ENCODE data around the gene ZGRF1. TPM values are rescaled to one million over a fixed set of nuclear protein-coding genes. Genes with fewer than 3 reads are reported as not detected.
A peak's percentile ranks its signal among the peaks of the same experiment; 100 is the strongest.
"Not testable (repeated sequence)": the region's sequence is repeated elsewhere in the genome, so short reads cannot be mapped to it uniquely, and the experiment has no call there.

ZGRF1 gene
- total RNA-seq, 1 donor from 2014 or later: 128 TPM

DNA sequence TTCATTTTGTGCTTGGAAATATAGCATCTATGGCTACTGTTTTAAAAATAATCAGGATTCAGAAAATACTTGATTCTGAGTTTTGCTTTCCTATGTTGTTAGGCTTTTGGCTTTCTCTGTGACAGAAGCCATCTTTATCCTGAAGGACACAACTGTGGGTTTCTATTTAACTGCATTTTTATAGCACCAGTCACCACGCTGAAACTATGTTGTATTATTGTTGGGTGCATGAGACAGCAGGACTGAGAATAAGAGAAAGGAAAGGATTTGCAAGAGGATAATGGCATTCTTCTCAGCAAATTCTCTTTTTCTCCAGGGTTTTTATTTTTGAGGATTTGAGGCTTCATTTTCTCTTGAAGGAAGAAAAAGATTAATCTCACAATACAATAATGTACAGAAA, 110.6 kb downstream of the ZGRF1 start:
- H3K4me1 Mint-ChIP-seq: peaks cover 27% of the 10 kb centered on the region
- H3K27me3 Mint-ChIP-seq (ENCODE audit: insufficient read depth, low read depth): peaks cover 30% of the 10 kb centered on the region
- Histone ChIP-seq H3K4me2 (no peak overlapping the region), H3K36me3 (no peaks in the 10 kb centered on the region), H3K4me1 (peaks cover 22% of the 10 kb centered on the region), H3K9me3 (ENCODE audit: low read depth) (no peaks in the 10 kb centered on the region), H3F3A (ENCODE audit: low read depth) (peaks cover 42% of the 10 kb centered on the region), H2AFZ (replicated peaks) (no peak overlapping the region), H3K27me3 (peaks cover 70% of the 10 kb centered on the region), H3K9ac (no peak overlapping the region), H3K4me3 (no peak overlapping the region), H4K20me1 (ENCODE audit: low read depth) (peaks cover 16% of the 10 kb centered on the region), H3K27ac (no peak overlapping the region), H3K79me2 (ENCODE audit: low read depth) (no peaks in the 10 kb centered on the region)
- no peak for DNase-seq (ENCODE audit: low spot score)
- peaks cover 2% of the 10 kb centered on the region for H3K9me3 Mint-ChIP-seq
- H3K27ac Mint-ChIP-seq: no peak overlapping the region
- no peak overlapping the region for H3K4me3 Mint-ChIP-seq
- no peaks in the 10 kb centered on the region for H3K36me3 Mint-ChIP-seq
- TF ChIP-seq EZH2phosphoT487 (IDR thresholded peaks at IDR 0.05) (no peak), EZH2 (IDR thresholded peaks at IDR 0.05) (no peak)
- TF ChIP-seq, protein P1, sequence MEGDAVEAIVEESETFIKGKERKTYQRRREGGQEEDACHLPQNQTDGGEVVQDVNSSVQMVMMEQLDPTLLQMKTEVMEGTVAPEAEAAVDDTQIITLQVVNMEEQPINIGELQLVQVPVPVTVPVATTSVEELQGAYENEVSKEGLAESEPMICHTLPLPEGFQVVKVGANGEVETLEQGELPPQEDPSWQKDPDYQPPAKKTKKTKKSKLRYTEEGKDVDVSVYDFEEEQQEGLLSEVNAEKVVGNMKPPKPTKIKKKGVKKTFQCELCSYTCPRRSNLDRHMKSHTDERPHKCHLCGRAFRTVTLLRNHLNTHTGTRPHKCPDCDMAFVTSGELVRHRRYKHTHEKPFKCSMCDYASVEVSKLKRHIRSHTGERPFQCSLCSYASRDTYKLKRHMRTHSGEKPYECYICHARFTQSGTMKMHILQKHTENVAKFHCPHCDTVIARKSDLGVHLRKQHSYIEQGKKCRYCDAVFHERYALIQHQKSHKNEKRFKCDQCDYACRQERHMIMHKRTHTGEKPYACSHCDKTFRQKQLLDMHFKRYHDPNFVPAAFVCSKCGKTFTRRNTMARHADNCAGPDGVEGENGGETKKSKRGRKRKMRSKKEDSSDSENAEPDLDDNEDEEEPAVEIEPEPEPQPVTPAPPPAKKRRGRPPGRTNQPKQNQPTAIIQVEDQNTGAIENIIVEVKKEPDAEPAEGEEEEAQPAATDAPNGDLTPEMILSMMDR (IDR thresholded peaks at IDR 0.05): no peak

DNA sequence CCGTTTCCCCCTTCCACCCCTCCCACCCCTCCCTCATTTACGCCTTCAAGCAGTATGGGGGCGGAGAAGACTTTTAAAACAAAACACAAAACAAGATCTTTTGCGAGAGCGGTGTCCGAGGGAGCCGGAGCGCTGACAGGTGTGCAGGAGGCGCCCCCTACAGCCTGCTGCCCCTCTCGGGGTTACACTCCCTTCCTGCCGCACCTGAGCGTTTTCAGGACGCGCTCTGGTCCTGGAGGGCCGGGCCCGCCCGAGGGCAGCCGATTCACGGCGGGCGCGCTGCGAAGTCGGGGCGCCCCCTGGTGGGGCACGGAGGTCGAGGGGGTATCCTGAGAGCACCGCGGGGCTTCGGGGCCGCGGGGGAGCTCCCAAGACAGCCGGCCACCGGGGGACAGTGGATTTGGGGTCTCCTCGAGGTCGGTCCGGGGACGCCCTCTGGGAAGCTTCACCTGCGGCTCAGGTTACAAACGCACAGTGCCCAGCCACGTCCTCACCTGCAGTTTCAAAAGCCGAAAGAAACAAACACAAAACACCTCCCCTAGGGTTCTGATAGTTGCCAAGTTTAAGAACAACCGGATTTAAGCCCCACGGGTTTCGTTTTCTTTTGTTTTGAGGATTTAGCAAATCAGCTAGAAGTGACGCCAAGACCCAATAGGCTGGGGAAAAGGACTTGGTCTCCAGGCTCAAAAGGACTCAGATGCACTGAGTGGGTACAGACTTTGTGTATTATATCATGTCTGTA, 112.8 kb downstream of the ZGRF1 start:
- TF ChIP-seq EZH2 (IDR thresholded peaks at IDR 0.05) (peak; percentile 81), EZH2phosphoT487 (IDR thresholded peaks at IDR 0.05) (peak; percentile 73)
- TF ChIP-seq, protein P1 (IDR thresholded peaks at IDR 0.05): peak; percentile 99
- H3K27ac ChIP-seq: no peak overlapping the region
- peak overlapping the region; percentile 50 for H3K4me3 ChIP-seq
- no peaks in the 10 kb centered on the region for H3K79me2 ChIP-seq (ENCODE audit: low read depth)
- peaks cover 50% of the 10 kb centered on the region for H3K27me3 Mint-ChIP-seq (ENCODE audit: insufficient read depth, low read depth)
- H3K36me3 ChIP-seq: no peaks in the 10 kb centered on the region
- H3K9me3 Mint-ChIP-seq: peaks cover 2% of the 10 kb centered on the region
- H4K20me1 ChIP-seq (ENCODE audit: low read depth): peaks cover 31% of the 10 kb centered on the region
- H3K9me3 ChIP-seq (ENCODE audit: low read depth): no peaks in the 10 kb centered on the region
- peak; percentile 95 for DNase-seq (ENCODE audit: low spot score)
- peak overlapping the region; percentile 38 for H2AFZ ChIP-seq (replicated peaks)
- peaks cover 92% of the 10 kb centered on the region for H3K27me3 ChIP-seq
- H3K4me1 ChIP-seq: peaks cover 41% of the 10 kb centered on the region
- peaks cover 59% of the 10 kb centered on the region for H3F3A ChIP-seq (ENCODE audit: low read depth)
- H3K4me3 Mint-ChIP-seq: peak overlapping the region; percentile 79
- no peak overlapping the region for H3K27ac Mint-ChIP-seq
- H3K4me2 ChIP-seq: peak overlapping the region; percentile 89
- peaks cover 43% of the 10 kb centered on the region for H3K4me1 Mint-ChIP-seq
- H3K9ac ChIP-seq: no peak overlapping the region
- H3K36me3 Mint-ChIP-seq: no peaks in the 10 kb centered on the region

DNA sequence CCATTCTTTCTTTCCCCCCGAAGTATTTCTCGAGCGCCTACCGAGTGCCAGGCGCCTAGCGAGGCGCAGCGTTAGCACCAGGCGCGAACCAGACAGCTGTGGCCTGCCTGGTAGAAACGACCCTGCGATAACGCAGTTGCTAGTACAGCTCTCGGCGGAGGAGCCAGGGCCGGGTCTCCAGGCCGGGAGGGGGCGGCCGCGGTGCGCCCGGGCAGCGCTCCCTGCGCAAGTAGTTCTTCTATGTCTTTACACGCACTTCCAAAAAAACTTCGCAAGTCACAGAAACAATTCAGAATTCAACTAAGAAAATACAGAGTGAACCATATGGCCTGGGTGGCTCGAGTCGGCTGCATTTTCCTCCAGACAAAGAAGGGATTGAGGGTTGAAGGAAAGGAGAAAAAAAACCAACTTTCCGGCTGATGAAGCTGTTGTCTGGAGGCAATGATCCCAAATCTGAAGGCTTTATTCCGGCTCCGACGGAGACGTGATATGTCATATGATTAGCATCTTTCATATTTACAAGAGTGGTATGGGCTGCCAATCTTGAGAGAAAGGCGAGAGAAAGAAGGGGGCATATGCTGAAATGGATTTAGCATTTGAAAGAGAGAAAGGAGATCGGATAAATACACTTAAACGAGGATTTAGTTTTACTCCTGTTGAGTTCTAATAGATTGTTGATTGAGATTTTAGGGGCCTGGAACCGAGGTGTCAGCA, 113.5 kb downstream of the ZGRF1 start:
- no peak overlapping the region for H3K27ac ChIP-seq
- peaks cover 36% of the 10 kb centered on the region for H4K20me1 ChIP-seq (ENCODE audit: low read depth)
- peak overlapping the region; percentile 79 for H3K4me3 Mint-ChIP-seq
- peaks cover 46% of the 10 kb centered on the region for H3K4me1 ChIP-seq
- H3K27ac Mint-ChIP-seq: no peak overlapping the region
- peak overlapping the region; percentile 50 for H3K4me3 ChIP-seq
- H3K9me3 Mint-ChIP-seq: peaks cover 2% of the 10 kb centered on the region
- peaks cover 97% of the 10 kb centered on the region for H3K27me3 ChIP-seq
- peaks cover 58% of the 10 kb centered on the region for H3K27me3 Mint-ChIP-seq (ENCODE audit: insufficient read depth, low read depth)
- peaks cover 60% of the 10 kb centered on the region for H3F3A ChIP-seq (ENCODE audit: low read depth)
- peak overlapping the region; percentile 89 for H3K4me2 ChIP-seq
- DNase-seq (ENCODE audit: low spot score): peak; percentile 85
- peaks cover 50% of the 10 kb centered on the region for H3K4me1 Mint-ChIP-seq
- H3K9me3 ChIP-seq (ENCODE audit: low read depth): no peaks in the 10 kb centered on the region
- TF ChIP-seq, protein P1 (IDR thresholded peaks at IDR 0.05): peak; percentile 50
- no peak for TF ChIP-seq EZH2 (IDR thresholded peaks at IDR 0.05)
- peak overlapping the region; percentile 0 for H2AFZ ChIP-seq (replicated peaks)
- H3K9ac ChIP-seq: no peak overlapping the region
- no peaks in the 10 kb centered on the region for H3K36me3 ChIP-seq
- no peaks in the 10 kb centered on the region for H3K36me3 Mint-ChIP-seq
- H3K79me2 ChIP-seq (ENCODE audit: low read depth): no peaks in the 10 kb centered on the region

DNA sequence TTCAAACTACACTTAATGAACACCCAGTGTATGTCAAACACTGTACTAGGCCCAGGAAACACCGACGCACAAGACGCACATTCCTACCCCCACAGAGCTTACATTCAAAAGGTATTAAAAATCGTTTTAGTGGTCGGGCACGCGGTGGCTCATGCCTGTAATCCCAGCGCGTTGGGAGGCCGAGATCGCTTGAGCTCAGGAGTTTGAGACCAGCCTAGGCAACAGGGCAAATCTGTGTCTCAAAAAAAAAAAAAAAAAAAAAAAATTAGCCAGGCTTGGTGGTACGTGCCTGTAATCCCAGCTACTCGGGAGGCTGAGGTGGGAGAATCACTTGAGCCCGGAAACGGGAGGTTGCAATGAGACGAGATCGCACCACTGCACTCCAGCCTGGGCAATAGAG, 114.3 kb downstream of the ZGRF1 start:
- peak overlapping the region; percentile 89 for H3K4me2 ChIP-seq
- H3K4me1 ChIP-seq: peaks cover 50% of the 10 kb centered on the region
- peaks cover 43% of the 10 kb centered on the region for H4K20me1 ChIP-seq (ENCODE audit: low read depth)
- peaks cover 67% of the 10 kb centered on the region for H3F3A ChIP-seq (ENCODE audit: low read depth)
- peak overlapping the region; percentile 79 for H3K4me3 Mint-ChIP-seq
- peaks cover 57% of the 10 kb centered on the region for H3K4me1 Mint-ChIP-seq
- not testable (repeated sequence) for H3K9me3 ChIP-seq (ENCODE audit: low read depth); H3K27ac Mint-ChIP-seq; H3K9ac ChIP-seq; H3K27ac ChIP-seq; H2AFZ ChIP-seq (replicated peaks); H3K9me3 Mint-ChIP-seq; H3K36me3 Mint-ChIP-seq; H3K36me3 ChIP-seq; H3K79me2 ChIP-seq (ENCODE audit: low read depth)
- H3K4me3 ChIP-seq: peak overlapping the region; percentile 50
- peaks cover 99% of the 10 kb centered on the region for H3K27me3 ChIP-seq
- DNase-seq (ENCODE audit: low spot score): peak; percentile 59
- H3K27me3 Mint-ChIP-seq (ENCODE audit: insufficient read depth, low read depth): peaks cover 63% of the 10 kb centered on the region
